ENCODE data around the gene CA12.

CA12 gene

GRCh38 chr15:63401714-63402497 is 20.3 kb upstream of the CA12 start:
- no peak for DNase-seq

DNA sequence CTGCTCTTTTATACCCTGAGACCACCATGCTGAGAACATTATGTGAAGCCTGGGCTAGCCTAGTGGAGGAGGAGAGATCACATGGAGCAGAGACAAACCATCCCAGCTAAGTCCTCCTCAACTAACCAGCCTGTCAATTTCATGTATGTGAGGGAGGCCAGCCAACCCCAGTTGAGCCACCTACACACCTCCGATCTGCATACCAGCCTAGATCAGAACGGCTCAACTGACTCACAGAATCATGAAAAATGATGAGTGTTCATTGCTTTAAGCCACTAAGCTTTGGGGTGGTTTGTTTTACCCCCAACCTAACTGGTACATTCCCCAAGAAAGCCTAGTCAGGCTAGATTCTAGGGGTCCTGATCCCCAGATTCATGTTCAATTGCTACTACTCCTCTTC is 19.4 kb upstream of the CA12 start:
- DNase-seq = no peak

GRCh38 chr15:63398456-63398855 is 16.8 kb upstream of the CA12 start:
- DNase-seq = no peak

GRCh38 chr15:63396152-63396928 is 14.7 kb upstream of the CA12 start:
- DNase-seq = no peak

DNA sequence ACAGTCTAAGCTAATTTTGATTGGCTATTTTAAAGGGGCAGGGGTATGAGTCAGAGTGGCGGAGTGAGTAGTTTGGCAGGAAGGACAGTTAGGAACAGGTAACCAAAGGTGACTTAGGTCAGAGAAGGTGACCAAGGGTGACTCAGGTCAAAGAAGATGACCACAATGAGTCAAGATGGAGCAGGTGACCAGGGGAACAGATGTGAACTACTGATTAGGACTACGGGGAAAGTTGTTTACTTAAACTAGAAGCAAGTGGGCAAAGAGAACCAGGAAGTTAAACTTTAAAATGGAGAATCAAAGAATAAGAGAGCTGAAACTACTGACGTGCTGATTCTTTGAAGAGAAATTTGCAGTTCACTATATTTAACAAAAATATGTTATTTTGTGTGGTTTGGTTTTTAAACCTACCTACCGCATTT is 14.1 kb upstream of the CA12 start:
- DNase-seq = no peak

DNA sequence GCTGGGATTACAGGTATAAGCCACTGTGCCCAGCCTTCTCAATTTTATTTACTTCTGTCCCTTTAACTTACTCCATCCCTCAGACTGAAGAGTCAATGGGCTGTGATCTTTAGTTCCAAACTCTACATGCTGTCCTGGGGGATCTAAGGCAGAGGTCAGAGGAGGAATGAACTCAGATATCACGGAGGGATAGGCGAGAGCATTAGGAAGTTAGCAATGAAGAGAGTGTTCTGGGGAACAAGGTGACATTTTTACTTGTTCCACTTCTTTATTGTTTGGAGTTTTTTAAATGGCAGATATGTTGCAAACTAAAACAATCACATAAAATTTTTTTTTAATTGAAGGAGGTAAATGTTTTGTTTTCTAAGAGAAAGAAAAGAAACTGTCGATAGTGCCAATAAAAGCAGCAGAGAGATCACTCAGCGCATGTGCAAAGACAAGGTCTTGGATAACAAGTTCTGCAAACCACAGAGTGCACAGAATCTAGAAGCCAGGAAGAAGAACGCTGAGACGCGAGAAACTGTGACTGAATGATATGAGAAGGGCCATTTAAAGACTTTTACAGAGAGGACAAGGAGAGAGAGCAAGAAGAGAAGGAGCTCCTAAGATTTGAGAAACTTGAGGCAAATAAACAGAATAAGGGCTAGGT is 10.8 kb upstream of the CA12 start:
- no peak for DNase-seq

GRCh38 chr15:63391669-63392360 is 10.2 kb upstream of the CA12 start:
- no peak for DNase-seq

DNA sequence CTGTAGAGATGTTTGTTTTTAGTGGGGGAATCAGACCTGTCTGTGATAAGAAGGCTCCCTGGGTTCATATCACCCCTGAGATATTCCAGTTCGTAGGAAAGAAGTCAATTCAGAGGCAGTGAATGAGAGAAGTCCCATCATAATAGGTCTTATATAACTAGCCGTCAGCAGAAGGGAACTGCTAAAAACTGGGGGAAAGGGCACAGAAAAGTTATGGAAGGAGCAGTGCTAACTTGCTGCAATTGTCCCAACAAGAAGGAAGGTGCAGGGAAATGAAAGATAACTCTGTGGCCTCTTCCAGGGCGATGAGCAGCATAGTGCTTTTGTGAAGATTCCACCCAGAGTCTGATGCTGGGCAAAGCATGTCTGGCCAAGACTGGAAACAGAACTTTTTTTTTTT is 9.0 kb upstream of the CA12 start:
- DNase-seq = no peak

GRCh38 chr15:63389902-63390670 is 8.4 kb upstream of the CA12 start:
- DNase-seq = peak in 2 of 4 experiments; percentile 12 to 28

- no peak for DNase-seq
Measured at GRCh38 chr15:63388511-63388910, 6.9 kb upstream of the CA12 start.

- no peak for DNase-seq
Measured at GRCh38 chr15:63387748-63388493, 6.3 kb upstream of the CA12 start.

GRCh38 chr15:63385911-63386531 is 4.4 kb upstream of the CA12 start:
- no peak for DNase-seq

GRCh38 chr15:63384906-63385305 is 3.3 kb upstream of the CA12 start:
- DNase-seq = no peak

- DNase-seq = no peak
Measured at GRCh38 chr15:63382966-63383710, 1.5 kb upstream of the CA12 start.

DNA sequence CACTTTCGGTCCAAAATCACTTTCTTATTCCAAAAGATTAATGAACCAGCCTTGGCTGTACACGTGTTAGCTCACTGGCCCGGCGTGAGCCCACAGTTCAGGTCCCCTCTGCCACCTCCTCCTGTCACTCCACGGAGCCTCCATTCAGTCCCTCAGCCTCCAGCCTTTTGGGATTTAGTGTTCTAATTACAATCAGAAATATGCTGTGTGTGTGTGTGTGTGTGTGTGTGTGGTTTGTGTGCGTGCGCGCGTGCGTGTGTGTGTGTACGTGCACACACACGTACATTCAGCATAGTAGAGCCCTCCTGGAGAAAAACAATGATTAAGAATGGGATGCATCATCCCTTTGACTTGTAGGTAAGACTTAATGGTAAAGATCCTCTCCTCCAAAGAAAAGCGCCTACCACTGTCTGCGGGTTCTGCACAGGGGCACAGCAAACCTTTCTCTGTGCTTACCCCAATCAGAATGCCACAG is 801 bp downstream of the CA12 start:
- DNase-seq = no peak

- no peak for DNase-seq
Measured at GRCh38 chr15:63380151-63380807, 1.4 kb downstream of the CA12 start.

DNA sequence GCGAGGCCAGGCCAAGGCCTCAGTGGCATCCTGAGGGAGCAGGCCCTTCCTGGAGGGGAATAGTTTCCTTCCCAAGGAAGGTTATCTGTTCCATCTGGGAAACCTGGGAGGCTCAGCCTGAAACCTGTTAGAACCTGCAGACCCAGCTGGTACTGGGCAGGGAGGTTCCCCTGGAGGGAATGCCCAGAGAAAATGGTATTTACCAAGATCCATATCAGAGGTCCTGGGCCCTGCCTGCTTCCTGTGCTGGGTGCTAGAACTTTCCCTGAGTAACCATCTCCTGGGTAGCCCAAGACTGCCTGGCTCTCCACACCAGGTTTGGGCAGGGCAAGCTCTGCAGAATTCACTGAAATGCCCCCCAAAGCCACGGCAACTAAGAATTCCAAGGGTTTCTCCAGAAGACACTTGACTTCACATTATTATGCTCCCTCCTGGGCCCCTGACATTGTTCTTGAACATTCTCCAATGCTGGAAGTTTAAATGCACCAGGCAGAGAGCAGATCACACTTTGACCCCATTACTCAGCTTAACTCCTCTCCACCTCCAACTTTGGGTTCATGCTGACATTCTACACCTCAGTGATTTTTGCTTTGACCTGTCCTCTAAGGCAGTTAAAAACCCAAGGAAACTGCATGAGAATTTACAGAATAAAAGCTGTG is 2.0 kb downstream of the CA12 start:
- no peak for DNase-seq

- DNase-seq = no peak
Measured at GRCh38 chr15:63378946-63379345, 2.7 kb downstream of the CA12 start.
